GM21423 (cell line): Measurements from ENCODE around the gene PTGER1.
A peak's percentile ranks its signal among the peaks of the same experiment; 100 is the strongest.
"Not testable (repeated sequence)": the region's sequence is repeated elsewhere in the genome, so short reads cannot be mapped to it uniquely, and the experiment has no call there.

ENCODE experiments used
- ATAC-seq: cut with Tn5 transposase; IDR thresholded peaks from one replicate; pipeline ENCODE4 v1.9.1; 2021; ENCODE audit warnings: mild to moderate bottlenecking, moderate library complexity; ENCODE audit not compliant: unreplicated experiment

Gene PTGER1, protein sequence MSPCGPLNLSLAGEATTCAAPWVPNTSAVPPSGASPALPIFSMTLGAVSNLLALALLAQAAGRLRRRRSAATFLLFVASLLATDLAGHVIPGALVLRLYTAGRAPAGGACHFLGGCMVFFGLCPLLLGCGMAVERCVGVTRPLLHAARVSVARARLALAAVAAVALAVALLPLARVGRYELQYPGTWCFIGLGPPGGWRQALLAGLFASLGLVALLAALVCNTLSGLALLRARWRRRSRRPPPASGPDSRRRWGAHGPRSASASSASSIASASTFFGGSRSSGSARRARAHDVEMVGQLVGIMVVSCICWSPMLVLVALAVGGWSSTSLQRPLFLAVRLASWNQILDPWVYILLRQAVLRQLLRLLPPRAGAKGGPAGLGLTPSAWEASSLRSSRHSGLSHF

DNA sequence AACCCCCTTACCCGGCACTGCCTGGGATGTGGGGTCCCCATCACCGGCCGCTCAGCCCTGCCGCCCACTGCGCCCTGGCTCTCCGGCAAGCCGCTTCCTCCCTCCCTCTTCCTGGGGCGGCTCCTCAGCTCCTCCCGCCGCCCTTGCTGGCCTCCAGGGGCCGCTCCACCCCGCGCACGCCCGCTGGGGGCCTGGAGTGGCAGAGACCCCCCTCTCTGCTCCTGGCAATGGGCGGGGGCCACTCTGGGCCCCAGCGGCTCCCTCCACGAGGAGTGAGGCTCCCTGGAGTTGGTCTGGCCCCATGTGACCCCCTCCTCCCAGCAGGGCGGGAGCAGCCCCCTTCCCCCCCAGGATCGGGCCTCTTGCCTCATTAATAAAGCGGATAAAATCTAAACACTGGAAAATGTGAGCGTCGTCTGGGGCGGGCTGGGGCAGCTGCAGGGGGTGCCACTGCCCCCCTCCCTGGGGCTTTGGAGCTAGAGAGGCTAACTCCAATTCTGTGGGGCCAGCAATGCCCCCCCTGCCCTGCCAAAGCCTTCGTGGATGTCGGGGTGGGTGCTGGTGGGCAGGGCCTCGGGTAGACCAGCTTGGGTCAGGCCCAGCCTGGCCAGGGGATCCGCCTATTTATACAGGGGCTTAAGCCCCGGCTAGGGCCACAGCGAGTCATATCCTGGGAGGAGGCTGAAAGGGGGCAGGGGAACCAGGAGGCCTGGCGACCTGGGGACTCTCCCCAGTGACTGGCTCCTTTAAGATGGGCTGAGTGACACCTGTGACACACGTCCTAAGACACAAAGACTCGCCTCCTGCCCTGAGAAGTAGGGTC is at the start of gene PTGER1:
Gene PTGER1 (minus strand): TSS at position 104 of the 823 bp plus-strand sequence. CDS start 1,034 bp downstream, outside the sequence.
- ATAC-seq = no peak

DNA sequence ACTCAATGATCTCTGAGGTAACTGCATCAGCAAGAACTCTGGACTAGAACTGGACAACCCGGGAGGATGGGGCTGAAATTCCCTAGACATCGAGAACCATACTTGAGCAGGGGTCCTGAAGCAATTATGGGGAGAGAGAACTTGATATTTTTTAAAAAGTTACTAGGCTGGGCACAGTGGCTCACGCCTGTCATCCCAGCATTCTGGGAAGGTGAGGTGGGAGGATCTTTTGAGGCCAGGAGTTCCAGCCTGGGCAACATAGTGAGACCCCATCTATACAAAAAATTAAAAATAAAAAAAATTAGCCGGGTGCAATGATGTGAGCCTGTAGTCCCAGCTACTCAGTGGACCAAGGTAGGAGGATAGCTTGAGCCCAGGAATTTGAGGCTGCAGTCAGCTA is 45.4 kb upstream of the PTGER1 start:
- no peak for ATAC-seq

DNA sequence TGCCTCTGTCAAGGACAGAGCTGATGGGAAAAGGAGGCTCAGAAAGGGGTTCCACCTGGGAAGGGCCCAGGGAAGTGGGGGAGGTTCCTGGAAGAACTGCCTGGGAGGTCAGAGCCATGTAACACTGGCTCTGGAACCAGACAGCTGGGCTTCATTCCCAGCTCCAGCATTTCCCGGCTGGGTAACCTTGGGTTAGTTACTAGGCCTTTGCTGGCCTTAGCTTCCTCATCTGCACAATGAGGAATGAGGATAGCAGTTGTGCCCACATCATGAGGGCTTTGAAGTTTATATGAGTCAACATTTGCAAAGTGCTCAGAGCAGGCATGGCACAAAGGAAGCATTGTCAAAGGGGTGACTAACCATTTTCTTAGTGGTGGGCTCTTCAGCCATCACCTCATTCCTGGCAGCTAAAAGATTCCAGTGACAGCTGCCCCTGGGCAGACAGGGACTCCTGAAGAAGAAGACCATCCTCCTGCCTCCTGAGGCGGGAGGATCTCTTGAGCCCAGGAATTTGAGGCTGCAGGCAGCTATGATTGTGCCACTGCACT is 44.8 kb upstream of the PTGER1 start:
- ATAC-seq = no peak

DNA sequence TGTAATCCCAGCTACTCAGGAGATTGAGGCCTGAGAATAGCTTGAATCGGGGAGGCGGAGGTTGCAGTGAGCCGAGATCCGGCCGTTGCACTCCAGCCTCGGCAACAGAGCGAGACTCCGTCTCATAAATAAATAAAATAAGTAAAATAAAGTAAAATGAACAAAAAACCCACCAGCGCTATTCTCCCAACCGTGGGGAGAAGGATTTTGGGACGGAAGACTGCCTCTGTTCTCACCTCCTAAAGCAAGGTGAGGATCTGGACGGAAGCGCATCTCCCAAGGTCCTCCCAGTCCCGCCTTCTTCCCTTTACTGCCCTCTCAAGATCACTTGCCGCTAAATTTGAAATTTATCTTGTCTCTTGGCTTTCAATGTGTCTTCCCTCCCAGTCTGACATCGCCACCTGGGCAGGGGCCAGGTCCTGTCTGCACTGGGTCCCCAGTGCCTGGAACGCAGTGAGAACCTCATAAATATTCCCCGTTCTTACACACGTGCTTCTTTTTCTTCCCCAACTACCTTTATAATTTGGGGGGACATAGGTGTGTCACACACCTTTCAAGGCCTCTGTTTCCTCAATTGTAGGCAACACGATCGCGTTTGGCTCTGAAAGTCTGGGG is 44.2 kb upstream of the PTGER1 start:
- ATAC-seq = no peak

DNA sequence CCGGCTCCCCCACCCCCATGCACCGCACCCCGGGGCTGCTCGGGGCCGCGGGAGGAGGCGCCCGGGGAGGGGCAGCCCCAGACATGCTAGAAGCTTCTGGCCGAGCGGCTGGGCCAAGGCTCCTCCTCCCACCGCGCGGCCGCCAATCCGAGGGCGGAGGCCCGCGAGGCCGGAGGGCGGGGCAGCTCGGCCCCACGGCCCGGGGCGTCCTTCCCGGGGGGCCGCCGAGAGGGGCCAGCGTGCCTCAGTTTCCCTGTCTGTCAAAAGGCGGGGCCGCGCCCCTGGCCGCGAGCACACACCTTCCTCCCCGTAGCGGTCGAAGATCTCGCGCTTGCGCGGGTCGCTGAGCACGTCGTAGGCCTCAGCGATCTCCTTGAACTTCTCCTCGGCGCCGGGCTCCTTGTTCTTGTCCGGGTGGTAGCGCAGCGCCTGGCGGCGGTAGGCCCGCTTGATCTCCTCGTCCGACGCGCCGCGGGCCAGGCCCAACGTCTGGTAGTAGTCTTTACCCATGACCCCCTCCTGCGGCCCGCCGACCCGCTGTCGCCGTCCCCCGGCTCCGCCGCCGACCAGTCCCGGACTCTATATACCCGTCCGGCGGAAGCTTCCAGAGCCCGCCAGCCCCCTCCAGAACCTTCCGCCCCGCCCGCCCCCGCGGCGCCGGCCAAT is 42.8 kb upstream of the PTGER1 start, which contains the start of gene DNAJB1:
Gene DNAJB1 (minus strand): TSS at position 558 of the 666 bp plus-strand sequence. CDS start 48 bp downstream, at position 510.
- peak; percentile 61 for ATAC-seq

DNA sequence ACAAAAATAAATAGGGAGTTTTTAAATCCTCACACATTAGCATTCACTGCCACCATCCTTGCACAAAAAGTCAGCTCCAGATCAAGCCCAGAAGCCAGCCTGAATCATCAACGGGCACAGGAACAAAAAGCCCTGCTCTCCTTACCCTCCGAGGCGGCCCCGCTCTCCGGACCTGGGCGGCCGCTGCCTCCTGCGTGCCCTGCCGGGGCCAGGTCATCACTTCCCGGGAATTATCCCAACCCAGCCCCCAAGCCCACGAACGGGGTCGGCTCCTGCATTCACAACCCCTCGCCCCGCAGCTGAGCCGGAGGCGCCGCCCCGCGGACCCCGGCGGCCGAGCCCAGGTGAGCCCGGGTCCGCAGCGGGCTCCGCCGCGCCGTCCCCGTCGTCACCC is 42.3 kb upstream of the PTGER1 start:
- ATAC-seq = no peak

DNA sequence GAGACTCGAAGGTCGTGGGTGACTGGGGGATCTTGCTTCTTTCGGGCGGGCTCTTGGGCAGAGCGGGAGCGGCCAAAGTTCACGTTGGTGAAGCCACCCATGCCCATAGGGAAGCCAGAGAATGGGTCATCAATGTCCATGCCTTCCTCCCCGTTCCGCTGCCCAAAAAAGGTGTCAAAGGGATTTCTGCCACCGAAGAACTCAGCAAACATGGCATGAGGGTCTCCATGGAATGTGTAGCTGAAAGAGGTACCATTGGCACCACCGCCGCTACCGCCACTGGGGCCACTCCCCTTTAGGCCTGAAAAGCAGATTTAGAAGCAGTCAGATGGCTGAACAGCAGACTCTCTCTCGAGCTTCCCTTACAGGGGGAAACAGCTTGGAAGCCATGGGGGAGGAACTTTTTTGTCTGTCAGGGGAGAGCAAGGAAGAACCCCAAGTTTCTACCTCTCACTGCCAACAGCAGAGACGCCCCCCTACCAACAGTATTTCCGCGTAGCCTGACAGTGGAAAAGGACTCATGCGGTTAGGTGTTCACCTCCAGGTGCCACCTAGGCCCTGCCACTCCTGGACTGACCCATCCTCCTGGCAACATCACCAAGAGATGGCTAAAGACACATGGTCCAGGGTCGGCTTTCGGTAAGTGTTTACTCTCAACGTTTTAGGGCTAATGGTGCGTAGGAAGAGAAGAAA is 41.7 kb upstream of the PTGER1 start:
- no peak for ATAC-seq

DNA sequence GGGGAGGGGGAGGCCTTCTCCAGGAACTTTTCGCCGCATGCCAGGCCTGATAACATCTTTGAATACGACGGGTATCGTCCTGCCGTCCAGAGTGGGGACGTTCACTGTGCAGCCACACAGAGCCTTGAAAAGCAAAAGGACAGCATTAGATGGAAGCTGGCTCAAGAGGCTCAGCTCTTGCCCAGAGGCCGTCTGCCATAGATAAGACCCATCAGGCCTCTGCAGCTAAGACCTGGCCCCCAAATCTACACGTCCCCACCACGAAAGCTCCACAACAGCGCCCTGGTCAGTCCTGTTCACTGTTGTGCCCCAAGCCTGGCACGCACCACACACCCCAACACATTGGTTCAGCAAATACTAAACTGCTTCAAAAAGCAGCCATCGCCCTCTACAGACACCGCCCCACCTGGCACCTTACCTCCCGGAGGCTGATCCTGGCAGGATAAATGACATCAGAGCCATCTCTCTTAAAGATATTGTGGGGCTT is 40.9 kb upstream of the PTGER1 start:
- ATAC-seq = no peak

DNA sequence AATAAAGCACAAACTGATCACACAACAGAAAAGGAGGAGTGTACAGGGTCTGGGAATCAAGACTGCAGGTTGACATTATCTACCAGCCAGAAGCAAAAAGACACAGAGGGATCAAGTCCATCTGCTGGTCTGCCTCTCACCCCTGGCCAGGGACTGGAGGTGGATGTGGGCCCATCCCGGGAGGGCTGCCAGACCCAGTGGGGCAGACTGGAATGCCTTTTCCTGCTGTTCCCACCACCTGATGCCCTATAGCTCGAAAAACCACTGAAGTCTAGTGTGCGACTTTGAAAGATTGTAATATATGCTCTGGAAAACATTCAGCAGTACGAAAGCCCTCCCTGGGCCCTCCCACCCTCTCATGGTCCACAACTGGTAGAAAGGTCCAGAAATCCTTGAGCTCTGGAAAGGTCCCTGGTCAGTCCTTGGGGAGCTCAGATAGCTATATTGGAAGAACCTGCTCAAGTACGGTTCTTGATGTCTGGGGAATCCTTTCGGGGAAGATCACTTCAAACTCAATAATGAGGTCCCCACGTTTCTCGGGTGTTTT is 40.4 kb upstream of the PTGER1 start:
- ATAC-seq = no peak

DNA sequence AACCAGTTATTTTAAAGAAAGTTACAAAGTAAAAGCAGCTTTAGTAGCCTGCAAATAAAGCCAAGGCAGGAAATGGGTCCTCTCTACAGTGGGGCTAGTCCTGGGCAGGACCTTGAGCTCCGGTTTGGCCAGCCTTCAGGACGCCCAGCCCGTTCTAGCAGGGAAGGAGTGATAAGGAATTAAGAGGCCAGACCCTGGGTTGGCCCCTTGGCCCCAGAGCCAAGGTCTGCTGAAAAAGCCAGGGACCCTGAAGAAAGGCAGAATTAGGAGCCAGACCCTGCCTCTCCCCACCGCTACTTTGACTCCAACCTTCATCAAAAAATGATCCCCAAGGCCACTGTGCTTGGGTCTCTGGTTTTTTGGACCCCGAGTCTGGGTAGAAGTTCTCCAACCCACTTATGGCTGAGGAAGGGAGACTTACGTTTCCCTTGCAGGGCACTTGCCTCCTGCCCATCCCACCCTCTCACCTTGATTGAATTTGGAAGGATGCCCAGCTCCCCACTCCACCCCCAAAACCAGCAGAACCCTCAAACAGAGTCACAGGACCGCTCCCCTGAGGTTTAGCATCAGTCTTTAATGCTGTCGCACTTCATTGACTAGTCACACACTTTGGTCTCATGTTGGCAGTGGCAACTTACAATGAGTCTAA is 39.2 kb upstream of the PTGER1 start:
- ATAC-seq = no peak

DNA sequence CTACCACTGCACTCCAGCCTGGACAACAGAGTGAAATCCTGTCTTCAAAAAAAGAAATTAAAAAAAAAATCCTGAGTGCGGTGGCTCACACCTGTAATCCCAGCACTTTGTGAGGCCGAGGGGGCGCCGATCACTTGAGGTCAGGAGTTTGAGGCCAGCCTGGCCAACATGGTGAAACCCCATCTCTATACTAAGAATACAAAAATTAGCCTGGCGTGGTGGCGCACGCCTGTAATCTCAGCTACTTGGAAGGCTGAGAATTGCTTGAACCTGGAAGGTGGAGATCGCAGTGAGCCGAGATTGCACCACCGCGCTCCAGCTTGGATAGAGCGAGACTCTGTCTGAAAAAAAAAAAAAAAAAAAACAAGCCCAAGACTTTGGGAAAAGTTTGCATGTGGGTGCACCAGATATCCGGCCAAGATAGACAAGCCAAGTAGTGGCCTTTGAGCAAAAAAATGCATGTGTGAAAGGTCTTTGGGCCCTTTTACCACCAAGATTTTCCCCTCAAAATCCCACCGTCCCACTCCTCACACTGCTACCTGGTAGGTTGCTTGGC is 37.3 kb upstream of the PTGER1 start:
- ATAC-seq = no peak

DNA sequence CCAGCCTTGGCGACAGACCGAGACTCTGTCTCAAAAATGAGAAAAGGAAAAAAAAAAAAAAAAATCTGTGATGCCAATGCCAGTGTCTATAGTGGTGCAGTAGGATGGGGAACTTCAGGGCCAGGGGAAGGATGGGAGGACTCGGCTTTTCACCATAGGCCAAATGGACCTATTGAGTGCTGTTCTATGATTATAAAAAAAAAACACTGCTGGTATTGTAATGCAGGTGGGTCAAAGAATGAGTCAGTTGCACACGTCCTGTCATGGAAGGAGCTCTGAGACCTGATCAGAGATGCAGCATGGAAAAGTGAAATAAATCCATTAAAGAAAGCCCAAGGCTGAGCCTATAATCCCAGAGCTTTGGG is 36.1 kb upstream of the PTGER1 start:
- ATAC-seq = no peak

DNA sequence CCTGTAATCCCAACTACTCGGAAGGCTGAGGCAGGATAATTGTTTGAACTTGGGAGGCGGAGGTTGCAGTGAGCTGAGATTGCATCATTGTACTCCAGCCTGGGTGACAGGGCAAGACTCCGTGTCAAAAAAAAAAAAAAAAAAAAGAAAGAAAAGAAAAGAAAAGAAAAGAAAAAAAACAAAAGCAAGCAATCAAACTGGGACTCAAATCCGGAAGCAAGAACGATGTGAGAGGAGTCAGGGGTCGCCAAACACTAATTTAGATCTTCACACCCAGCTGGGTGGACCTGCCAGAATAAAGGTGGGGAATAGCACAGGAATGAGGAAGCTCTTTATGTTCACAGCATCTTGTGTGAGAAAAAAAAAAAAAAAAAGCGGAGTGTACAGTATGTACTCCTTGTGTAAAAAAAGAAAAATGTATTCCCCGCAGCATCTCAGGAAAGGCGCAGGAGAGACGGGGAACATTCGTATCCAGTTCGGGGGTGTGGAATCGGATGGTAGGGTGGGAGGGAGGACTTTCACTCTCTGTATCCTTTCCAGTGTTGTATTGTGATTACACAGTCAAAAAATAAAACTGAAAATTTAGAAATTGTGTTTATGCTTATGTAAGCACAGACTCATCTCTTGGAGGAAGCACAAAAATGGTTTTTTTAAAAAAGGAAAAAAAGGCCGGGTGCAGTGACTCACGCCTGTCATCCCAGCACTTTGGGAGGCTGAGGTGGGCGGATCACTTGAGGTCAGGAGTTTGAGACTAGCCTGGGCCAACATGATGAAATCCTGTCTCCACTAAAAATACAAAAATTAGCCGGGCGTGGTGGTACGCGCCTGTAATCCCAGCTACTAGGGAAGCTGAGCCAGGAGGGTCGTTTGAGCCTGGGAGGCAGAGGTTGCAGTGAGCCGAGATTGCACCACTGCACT is 35.4 kb upstream of the PTGER1 start:
- ATAC-seq = no peak

DNA sequence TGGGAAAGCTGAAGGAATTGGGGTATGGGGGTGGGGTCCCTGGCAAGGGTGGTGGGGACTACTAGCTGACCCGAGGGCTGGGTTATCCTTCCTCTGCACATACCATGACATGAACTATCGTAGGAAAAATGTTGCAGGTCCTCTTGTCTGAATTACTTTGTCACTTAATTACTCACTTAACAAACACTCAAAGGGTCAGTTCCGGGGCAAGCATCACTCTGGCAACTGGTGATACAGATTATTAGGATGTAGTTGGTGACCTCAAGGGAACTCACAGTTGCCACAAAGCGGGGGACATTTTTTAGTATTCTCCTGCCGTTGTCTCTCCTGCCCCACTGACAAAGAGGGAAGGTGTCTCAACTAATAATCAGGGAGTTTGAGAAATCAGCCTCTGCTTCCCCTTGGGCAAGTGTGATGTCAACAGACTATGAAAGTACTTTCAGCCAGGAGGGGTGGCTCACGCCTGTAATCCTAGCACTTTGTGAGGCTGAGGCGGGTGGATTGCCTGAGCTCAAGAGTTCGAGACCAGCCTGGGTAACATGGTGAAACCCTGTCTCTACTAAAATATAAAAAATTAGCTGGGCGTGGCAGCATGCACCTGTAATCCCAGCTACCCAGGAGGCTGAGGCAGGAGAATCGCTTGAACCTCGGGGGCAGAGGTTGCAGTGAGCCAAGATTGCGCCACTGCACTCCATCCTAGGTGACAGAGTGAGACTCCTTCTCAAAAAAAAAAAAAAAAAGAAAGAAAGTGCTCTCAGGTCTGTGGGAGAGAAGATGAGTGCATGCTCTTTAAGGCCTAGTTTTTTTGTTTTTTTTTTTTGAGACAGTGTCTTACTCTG is 32.8 kb upstream of the PTGER1 start:
- no peak for ATAC-seq

DNA sequence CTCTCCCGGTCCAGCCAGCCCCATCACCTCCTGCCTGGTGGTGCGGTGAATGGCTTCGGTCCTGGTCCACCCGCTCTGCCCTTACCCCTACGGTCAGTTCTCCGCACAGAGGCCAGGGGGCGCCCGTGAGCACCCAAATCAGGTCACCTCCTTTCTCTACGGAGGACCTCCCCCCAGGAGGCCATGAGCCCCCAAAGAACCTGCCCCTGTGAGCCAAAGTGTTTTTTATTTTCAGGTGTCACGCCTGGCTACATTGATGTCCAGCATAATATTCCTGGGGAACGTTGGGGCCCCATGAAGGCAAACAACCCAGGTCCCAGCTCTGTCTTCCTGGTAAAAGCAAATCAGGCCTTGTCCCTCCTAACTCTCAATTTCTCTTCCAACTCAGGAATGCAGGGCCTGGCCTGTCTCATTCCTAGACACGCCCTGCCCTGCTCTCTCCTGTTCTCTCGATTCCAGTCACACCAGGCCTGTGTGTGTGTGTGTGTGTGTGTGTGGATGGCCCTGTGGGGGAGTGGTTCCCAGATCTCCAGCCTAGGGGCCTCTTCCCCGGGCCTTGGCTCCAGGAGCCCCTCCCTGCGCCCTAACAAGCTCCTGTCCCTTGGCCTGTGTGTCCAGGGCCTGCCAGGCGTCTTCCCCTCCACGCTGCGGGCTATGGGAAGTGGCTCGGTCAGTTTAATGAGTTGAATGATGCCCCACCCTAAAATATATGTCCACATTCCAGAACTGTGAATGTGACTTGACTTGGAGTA is 30.5 kb upstream of the PTGER1 start:
- no peak for ATAC-seq

DNA sequence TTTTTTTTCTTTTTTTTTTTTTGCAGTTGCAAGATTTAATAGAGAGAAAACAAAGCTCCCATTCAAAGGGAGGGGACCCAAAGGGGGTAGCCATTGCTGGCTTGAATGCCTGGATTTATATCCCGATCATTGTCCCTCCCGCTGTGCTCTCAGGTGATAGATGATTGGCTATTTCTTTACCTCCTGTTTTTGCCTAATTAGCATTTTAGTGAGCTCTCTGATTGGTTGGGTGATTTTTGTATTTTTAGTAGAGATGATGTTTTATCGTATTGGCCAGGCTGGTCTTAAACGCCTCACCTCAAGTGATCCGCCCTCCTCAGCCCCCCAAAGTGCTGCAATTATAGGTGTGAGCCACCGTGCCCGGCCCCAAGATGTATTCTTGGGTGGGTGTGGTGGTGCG is 29.4 kb upstream of the PTGER1 start:
- not testable (repeated sequence) for ATAC-seq
